Kidney (tissue), 14 donors: ENCODE results near the gene CD96. TPM values are rescaled to one million over a fixed set of nuclear protein-coding genes. Genes with fewer than 3 reads are reported as not detected.
A peak's percentile ranks its signal among the peaks of the same experiment; 100 is the strongest.
"Not testable (repeated sequence)": the region's sequence is repeated elsewhere in the genome, so short reads cannot be mapped to it uniquely, and the experiment has no call there.

ENCODE experiments used
- DNase-seq, 5 donors: peaks; one replicate each; pipeline ENCODE4 v3.0.0-alpha.2; 2013 to 2020
- FAIRE-seq: peaks from 2 replicates; lab custom pipeline; 2012; peaks lifted over from hg19 to GRCh38; lab: Jason Lieb, UNC
- H3K27ac ChIP-seq, 2 donors: one replicate each; pipeline ENCODE4 v1.7.0; 2013; ENCODE audit warnings: low read depth in 2 of 2, low read length in 2 of 2, inconsistent platforms in 1 of 2
- H3K27me3 ChIP-seq: one replicate; pipeline ENCODE4 v1.7.1; 2013; ENCODE audit warnings: low read length, inconsistent platforms; ENCODE audit not compliant: control insufficient read depth, insufficient read depth
- H3K36me3 ChIP-seq, 3 donors: one replicate each; pipeline versions ENCODE4 v1.7.0 to v1.7.1; 2013; ENCODE audit warnings: low read length in 3 of 3, control low read depth in 1 of 3, inconsistent platforms in 1 of 3; ENCODE audit not compliant: insufficient read depth in 3 of 3, control insufficient read depth in 2 of 3
- H3K4me1 ChIP-seq, 3 donors: one replicate each; pipeline versions ENCODE4 v1.7.0 to v1.7.1; 2013; ENCODE audit warnings: low read length in 3 of 3, inconsistent platforms in 1 of 3, low read depth in 1 of 3; ENCODE audit not compliant: control insufficient read depth in 2 of 3, insufficient read depth in 2 of 3
- H3K4me3 ChIP-seq, 3 donors: one replicate each; pipeline versions ENCODE4 v1.7.0 to v1.8.1; 2013; ENCODE audit warnings: low read length in 3 of 3, control low read depth in 1 of 3, inconsistent platforms in 1 of 3
- H3K9ac ChIP-seq, 3 donors: one replicate each; pipeline versions ENCODE4 v1.7.0 to v1.7.1; 2013; ENCODE audit warnings: low read length in 3 of 3, control low read depth in 1 of 3, inconsistent platforms in 1 of 3
- H3K9me3 ChIP-seq, 3 donors: one replicate each; pipeline versions ENCODE4 v1.7.0 to v1.7.1; 2013; ENCODE audit warnings: low read length in 3 of 3, control low read depth in 1 of 3, inconsistent platforms in 1 of 3; ENCODE audit not compliant: control insufficient read depth in 2 of 3, insufficient read depth in 1 of 3
- intact Hi-C: fragments of 100-400 bp; cut with DNase I; formaldehyde crosslinking; loops from one replicate; pipeline ENCODE4 v1.11.1; 2022
- polyA plus RNA-seq: library from polyadenylated mRNA; stranded (reverse); fragments of 350-450 nt; fragmentation: Illumina TruSeq; extraction: RNeasy Lipid Tissue Mini Kit (QIAGEN cat#74804); gene quantifications from one replicate; pipeline ENCODE4 v1.2.3, GENCODE V29; 2014; ENCODE audit warnings: low read depth, low replicate concordance; ENCODE audit not compliant: insufficient read depth
- total RNA-seq: library from RNA; stranded (reverse); fragmentation: NEBNext Ultra II Directional; extraction: Animal tissue kit (Norgen Biotek cat#: 25700); gene quantifications from one replicate; pipeline ENCODE4 v1.2.1, GENCODE V29; 2021
- TF ChIP-seq, protein P1 (sequence below): IDR thresholded peaks from 3 replicates; pipeline ENCODE4 v1.5.1; 2012; ENCODE audit warnings: mild to moderate bottlenecking, moderate library complexity, borderline replicate concordance; ENCODE audit not compliant: insufficient read depth; ENCODE audit errors: extremely low read depth
- donor health status: control.
- donor health status: control.
- donor health status: control.
- donor health status: control.
- donor health status: control.
- donor health status: DM: yes; HTN: yes; CAD: no.
- donor health status: Normal renal cell carcinoma (clear cell type).

CD96 gene
- total and polyA plus RNA-seq, 2 donors from 2014 or later, result 0.09 to 9.5 TPM

DNA sequence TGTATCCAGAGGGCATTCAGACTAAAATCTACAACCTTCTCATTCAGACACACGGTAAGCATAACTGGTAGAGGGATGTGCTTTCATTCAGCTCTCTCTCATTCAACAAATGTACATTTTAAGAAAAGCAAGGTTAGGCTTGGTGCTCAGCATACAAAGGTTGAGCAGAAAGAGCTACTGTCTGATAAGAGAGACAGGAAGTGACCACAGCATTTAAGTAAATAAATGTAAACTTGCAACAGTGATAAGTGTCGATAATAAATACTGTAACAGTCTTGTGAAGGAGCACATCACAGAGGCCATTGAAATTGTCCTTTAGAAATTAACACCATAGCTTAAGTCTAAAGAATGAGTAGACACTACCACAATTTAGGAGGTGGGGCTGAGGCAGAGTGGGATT lies 3.4 kb downstream of the CD96 start:
- no peak overlapping the region for H3K9ac ChIP-seq
- no peak overlapping the region for H3K4me3 ChIP-seq
- intact Hi-C loops, result no loop called here
- FAIRE-seq (no peak), DNase-seq (no peak)
- H3K4me1 ChIP-seq, result no peaks in the 10 kb centered on the region
- no peaks in the 10 kb centered on the region for H3K9me3 ChIP-seq
- H3K36me3 ChIP-seq, result no peaks in the 10 kb centered on the region
- no peaks in the 10 kb centered on the region for H3K27me3 ChIP-seq
- TF ChIP-seq, protein P1, sequence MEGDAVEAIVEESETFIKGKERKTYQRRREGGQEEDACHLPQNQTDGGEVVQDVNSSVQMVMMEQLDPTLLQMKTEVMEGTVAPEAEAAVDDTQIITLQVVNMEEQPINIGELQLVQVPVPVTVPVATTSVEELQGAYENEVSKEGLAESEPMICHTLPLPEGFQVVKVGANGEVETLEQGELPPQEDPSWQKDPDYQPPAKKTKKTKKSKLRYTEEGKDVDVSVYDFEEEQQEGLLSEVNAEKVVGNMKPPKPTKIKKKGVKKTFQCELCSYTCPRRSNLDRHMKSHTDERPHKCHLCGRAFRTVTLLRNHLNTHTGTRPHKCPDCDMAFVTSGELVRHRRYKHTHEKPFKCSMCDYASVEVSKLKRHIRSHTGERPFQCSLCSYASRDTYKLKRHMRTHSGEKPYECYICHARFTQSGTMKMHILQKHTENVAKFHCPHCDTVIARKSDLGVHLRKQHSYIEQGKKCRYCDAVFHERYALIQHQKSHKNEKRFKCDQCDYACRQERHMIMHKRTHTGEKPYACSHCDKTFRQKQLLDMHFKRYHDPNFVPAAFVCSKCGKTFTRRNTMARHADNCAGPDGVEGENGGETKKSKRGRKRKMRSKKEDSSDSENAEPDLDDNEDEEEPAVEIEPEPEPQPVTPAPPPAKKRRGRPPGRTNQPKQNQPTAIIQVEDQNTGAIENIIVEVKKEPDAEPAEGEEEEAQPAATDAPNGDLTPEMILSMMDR, result no peak
- H3K27ac ChIP-seq, result no peak overlapping the region

DNA sequence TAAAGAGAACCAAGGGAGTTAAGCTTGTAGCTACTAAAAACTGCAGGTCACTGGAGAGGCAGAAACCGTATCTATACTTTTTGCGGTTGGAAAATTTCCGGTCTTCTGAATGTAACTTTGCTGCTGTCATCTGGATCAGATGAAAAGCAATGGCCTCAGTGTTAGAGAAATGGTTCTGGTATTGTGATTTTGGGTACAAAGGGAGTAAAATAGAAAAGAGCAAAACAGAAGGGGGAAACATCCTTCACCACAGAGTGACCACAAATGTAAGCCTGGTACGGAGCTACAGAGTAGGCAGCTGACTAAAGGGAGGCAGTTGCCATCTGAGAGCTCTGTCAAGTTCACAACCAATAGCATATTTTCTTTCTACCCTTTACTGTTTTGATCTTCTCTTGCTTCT lies 5.6 kb downstream of the CD96 start:
- FAIRE-seq (no peak), DNase-seq (no peak)
- intact Hi-C loops, result no loop called here
- no peak overlapping the region for H3K27ac ChIP-seq
- H3K9me3 ChIP-seq, result no peaks in the 10 kb centered on the region
- H3K4me1 ChIP-seq, result no peaks in the 10 kb centered on the region
- no peak overlapping the region for H3K4me3 ChIP-seq
- H3K27me3 ChIP-seq, result no peaks in the 10 kb centered on the region
- TF ChIP-seq, protein P1, result no peak
- H3K9ac ChIP-seq, result no peak overlapping the region
- no peaks in the 10 kb centered on the region for H3K36me3 ChIP-seq

DNA sequence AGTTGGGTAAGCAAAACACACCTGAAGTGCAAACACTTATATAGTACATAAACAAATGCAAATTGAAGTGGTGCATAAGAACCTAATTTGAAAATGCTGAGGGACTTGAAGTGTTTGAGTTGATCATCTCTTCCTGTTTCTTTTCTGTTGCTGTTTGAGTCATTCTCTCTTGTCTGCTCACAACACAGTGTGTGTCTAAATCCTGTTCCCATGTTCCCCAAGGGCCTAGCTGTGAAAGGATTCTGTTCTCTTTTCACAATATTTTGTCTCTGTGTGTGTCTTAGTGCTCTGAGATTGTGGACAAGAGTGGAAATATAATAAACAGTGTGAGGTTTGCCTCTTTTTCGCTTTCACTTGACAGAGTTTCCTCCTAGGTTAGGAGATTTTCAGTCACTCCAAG lies 6.1 kb downstream of the CD96 start:
- H3K27me3 ChIP-seq, result no peaks in the 10 kb centered on the region
- H3K36me3 ChIP-seq, result no peaks in the 10 kb centered on the region
- intact Hi-C loops, result no loop called here
- TF ChIP-seq, protein P1, result no peak
- no peak overlapping the region for H3K9ac ChIP-seq
- H3K4me3 ChIP-seq, result no peak overlapping the region
- DNase-seq (no peak), FAIRE-seq (no peak)
- no peaks in the 10 kb centered on the region for H3K9me3 ChIP-seq
- no peak overlapping the region for H3K27ac ChIP-seq
- H3K4me1 ChIP-seq, result no peaks in the 10 kb centered on the region

DNA sequence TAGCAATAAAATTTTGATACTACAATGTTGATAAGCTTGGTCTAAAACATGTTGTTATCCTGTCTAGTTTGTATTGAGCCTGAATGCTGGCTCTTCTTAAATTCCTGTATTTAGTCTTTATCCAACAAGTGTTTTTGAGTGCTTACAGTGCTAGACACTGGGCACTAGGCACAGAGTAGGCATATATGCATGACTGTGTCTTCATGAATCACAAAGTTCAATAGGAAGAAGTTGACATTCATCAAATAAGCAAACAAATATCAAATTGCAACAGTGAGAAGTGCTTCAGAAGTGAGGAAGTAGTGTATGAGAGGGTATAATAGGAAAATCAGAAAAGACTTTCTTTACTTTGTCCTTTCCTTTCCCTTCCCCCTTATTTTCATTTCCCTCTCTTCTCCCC lies 6.8 kb downstream of the CD96 start:
- no peak overlapping the region for H3K4me3 ChIP-seq
- intact Hi-C loops, result no loop called here
- no peaks in the 10 kb centered on the region for H3K9me3 ChIP-seq
- no peak overlapping the region for H3K9ac ChIP-seq
- DNase-seq (peak in 1 of 5 donors; percentile 7), FAIRE-seq (no peak)
- no peak overlapping the region for H3K27ac ChIP-seq
- no peaks in the 10 kb centered on the region for H3K27me3 ChIP-seq
- no peaks in the 10 kb centered on the region for H3K4me1 ChIP-seq
- TF ChIP-seq, protein P1, result no peak
- H3K36me3 ChIP-seq, result no peaks in the 10 kb centered on the region

DNA sequence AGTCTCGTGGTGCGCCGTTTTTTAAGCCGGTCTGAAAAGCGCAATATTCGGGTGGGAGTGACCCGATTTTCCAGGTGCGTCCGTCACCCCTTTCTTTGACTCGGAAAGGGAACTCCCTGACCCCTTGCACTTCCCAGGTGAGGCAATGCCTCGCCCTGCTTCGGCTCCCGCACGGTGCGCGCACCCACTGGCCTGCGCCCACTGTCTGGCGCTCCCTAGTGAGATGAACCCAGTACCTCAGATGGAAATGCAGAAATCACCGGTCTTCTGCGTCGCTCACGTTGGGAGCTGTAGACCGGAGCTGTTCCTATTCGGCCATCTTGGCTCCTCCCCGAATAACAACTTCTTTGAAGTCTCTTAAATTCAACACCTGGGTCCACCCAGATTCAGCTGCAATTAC lies 19.9 kb downstream of the CD96 start:
- H3K27ac ChIP-seq, H3K36me3 ChIP-seq, intact Hi-C loops, FAIRE-seq, DNase-seq, H3K9ac ChIP-seq, H3K4me3 ChIP-seq, H3K4me1 ChIP-seq, H3K27me3 ChIP-seq, H3K9me3 ChIP-seq: not testable (repeated sequence)
